Gastroesophageal sphincter (tissue), 4 donors: Measurements from ENCODE around the gene TNFRSF8. TPM values are rescaled to one million over a fixed set of nuclear protein-coding genes. Genes with fewer than 3 reads are reported as not detected.

Experiments
- ATAC-seq: fragments of 150-250 bp; one replicate; pipeline ENCODE4 v1.9.1; 2016; ENCODE audit warnings: mild to moderate bottlenecking, moderate library complexity
- H3K27ac ChIP-seq, 4 donors: fragments of 200-600 bp; sonication (generic) in 3 of 4; 1 replicate in 3 of 4; 2 replicates in 1 of 4; pipeline ENCODE4 v1.5.1; 2016 to 2019
- H3K27me3 ChIP-seq: fragments of 200-600 bp; sonication (generic); one replicate; pipeline ENCODE4 v1.5.1; 2019
- H3K36me3 ChIP-seq, 2 donors: fragments of 200-600 bp; sonication (generic); one replicate each; pipeline ENCODE4 v1.5.1; 2019; ENCODE audit warnings: control low read depth in 1 of 2
- H3K4me1 ChIP-seq, 3 donors: fragments of 200-600 bp; sonication (generic); 1 replicate in 2 of 3; 2 replicates in 1 of 3; pipeline ENCODE4 v1.5.1; 2016 to 2019; ENCODE audit warnings: control low read depth in 2 of 3
- H3K4me3 ChIP-seq, 2 donors: fragments of 200-600 bp; sonication (generic); one replicate each; pipeline ENCODE4 v1.5.1; 2019; ENCODE audit warnings: mild to moderate bottlenecking in 1 of 2, moderate library complexity in 1 of 2
- H3K9me3 ChIP-seq, 3 donors: fragments of 200-600 bp; sonication (generic); one replicate each; pipeline ENCODE4 v1.5.1; 2017 to 2019; ENCODE audit warnings: control low read depth in 2 of 3
- EP300 ChIP-seq: sonication (generic); formaldehyde crosslinking; IDR thresholded peaks from one replicate; pipeline ENCODE4 v1.6.1; 2017; ENCODE audit warnings: antibody characterized with exemption, mild to moderate bottlenecking
- POLR2A ChIP-seq, 2 donors: fragments of 450-650 bp; IDR thresholded peaks; one replicate each; pipeline ENCODE4 v1.6.1; 2017; ENCODE audit warnings: antibody characterized with exemption in 2 of 2, mild to moderate bottlenecking in 2 of 2, moderate library complexity in 1 of 2
- POLR2AphosphoS5 ChIP-seq: sonication (generic); formaldehyde crosslinking; IDR thresholded peaks from one replicate; pipeline ENCODE4 v1.6.1; 2017; ENCODE audit warnings: antibody characterized with exemption
- WGBS, 2 donors: methylation state at CpG; one replicate each; pipeline ENCODE4 v1.1.5; 2018; ENCODE audit warnings: low coverage in 1 of 2; 5-methylcytosine and 5-hydroxymethylcytosine counted together
- total RNA-seq, 4 donors: library from RNA; depleted of rRNA; stranded (reverse); fragments of >200 nt; gene quantifications; one replicate each; pipeline ENCODE4 v1.1.0, GENCODE V29; 2016
- TF ChIP-seq, protein P1 (sequence below), 4 experiments: fragments of 200-600 bp in 2 of 4; fragments of 450-650 bp in 2 of 4; sonication (generic) in 1 of 4; IDR thresholded peaks; one replicate each; pipeline ENCODE4 v1.5.1; 2017 to 2019; ENCODE audit warnings: antibody characterized with exemption in 4 of 4, mild to moderate bottlenecking in 2 of 4, moderate library complexity in 2 of 4

The TNFRSF8 gene
- total RNA-seq, 4 donors from 2014 or later = 0.47 to 4.2 (median 1.4) TPM

- Histone ChIP-seq H3K4me3 (no peak overlapping the region), H3K9me3 (peaks cover 0 to 6% (median 0%) of the 10 kb centered on the region in 3 donors), H3K27me3 (peaks cover 16% of the 10 kb centered on the region), H3K27ac (peak overlapping the region in 3 of 4 donors; percentile 27 to 60 (median 47)), H3K4me1 (peaks cover 0 to 21% (median 0%) of the 10 kb centered on the region in 3 donors), H3K36me3 (no peaks in the 10 kb centered on the region)
- 53 to 63% methylated on average over 3 to 7 of the region's 13 CpGs for WGBS, 2 donors
- TF ChIP-seq, protein P1, sequence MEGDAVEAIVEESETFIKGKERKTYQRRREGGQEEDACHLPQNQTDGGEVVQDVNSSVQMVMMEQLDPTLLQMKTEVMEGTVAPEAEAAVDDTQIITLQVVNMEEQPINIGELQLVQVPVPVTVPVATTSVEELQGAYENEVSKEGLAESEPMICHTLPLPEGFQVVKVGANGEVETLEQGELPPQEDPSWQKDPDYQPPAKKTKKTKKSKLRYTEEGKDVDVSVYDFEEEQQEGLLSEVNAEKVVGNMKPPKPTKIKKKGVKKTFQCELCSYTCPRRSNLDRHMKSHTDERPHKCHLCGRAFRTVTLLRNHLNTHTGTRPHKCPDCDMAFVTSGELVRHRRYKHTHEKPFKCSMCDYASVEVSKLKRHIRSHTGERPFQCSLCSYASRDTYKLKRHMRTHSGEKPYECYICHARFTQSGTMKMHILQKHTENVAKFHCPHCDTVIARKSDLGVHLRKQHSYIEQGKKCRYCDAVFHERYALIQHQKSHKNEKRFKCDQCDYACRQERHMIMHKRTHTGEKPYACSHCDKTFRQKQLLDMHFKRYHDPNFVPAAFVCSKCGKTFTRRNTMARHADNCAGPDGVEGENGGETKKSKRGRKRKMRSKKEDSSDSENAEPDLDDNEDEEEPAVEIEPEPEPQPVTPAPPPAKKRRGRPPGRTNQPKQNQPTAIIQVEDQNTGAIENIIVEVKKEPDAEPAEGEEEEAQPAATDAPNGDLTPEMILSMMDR (IDR thresholded peaks at IDR 0.05) = no peak
- TF ChIP-seq POLR2AphosphoS5 (no peak), POLR2A (IDR thresholded peaks at IDR 0.05) (no peak), EP300 (no peak)
- peak; percentile 80 for ATAC-seq
These were observed 90.2 kb downstream of the TNFRSF8 start for GRCh38 chr1:12153181-12153785.

- TF ChIP-seq, protein P1 (IDR thresholded peaks at IDR 0.05) = no peak
- no peak for TF ChIP-seq POLR2AphosphoS5
- no peak for TF ChIP-seq POLR2A (IDR thresholded peaks at IDR 0.05)
- no peak for TF ChIP-seq EP300
- H3K36me3 ChIP-seq = no peaks in the 10 kb centered on the region
- no peak overlapping the region for H3K27ac ChIP-seq
- peaks cover 19% of the 10 kb centered on the region for H3K27me3 ChIP-seq
- 100% methylated on average over 1 to 2 of the region's 2 CpGs for WGBS, 2 donors
- H3K9me3 ChIP-seq = no peaks in the 10 kb centered on the region
- no peak overlapping the region for H3K4me3 ChIP-seq
- H3K4me1 ChIP-seq = peaks cover 0 to 9% (median 0%) of the 10 kb centered on the region in 3 donors
- no peak for ATAC-seq
These were observed 92.2 kb downstream of the TNFRSF8 start for GRCh38 chr1:12155328-12155727.

GRCh38 chr1:12157366-12158231, 94.5 kb downstream of the TNFRSF8 start:
- WGBS, 2 donors = 49 to 52% methylated on average over 7 to 9 of the region's 10 CpGs
- Histone ChIP-seq H3K27ac (no peak overlapping the region), H3K36me3 (no peaks in the 10 kb centered on the region), H3K4me3 (no peak overlapping the region), H3K4me1 (peaks cover 0 to 29% (median 9%) of the 10 kb centered on the region in 3 donors), H3K27me3 (peaks cover 19% of the 10 kb centered on the region), H3K9me3 (no peaks in the 10 kb centered on the region)
- ATAC-seq = no peak
- no peak for TF ChIP-seq POLR2AphosphoS5
- TF ChIP-seq, protein P1 (IDR thresholded peaks at IDR 0.05) = no peak
- TF ChIP-seq EP300 = no peak
- no peak for TF ChIP-seq POLR2A (IDR thresholded peaks at IDR 0.05)

DNA sequence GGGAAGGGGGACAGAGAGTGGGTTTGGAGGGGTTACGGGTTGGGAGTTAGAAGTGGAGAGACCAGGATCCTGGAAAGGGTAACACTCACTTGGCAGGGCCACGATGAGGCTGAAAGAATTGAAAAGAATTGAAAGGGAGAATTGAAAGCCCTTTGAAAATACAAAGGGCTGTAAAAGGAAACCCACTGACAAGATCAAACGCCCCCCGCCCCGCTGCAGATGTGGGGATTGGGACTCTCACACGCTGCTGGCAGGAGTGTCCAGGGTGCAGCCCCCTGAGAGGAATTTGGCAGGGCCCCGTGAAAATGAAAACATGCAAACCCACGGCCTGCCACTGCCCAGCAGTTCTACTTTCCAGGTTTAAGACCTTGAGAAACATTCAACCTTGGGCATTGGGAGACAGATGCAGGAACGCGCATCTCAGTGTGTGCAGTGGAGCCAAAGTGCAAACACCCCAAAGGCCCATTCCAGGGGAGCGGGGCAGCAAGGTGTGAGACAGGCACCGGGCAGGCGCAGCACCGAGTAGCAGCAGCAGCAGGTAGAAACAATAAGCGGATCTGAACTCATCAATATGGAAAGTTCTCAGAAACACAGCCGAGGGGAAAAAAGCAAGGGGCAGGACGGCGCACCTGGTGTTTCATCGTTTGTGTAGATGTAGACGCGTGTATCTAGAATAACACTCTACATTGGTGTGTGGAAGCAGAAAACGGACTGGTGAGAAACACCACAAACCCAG, 95.4 kb downstream of the TNFRSF8 start:
- ATAC-seq = no peak
- no peaks in the 10 kb centered on the region for H3K36me3 ChIP-seq
- H3K27ac ChIP-seq = no peak overlapping the region
- H3K4me1 ChIP-seq = peaks cover 0 to 24% (median 9%) of the 10 kb centered on the region in 3 donors
- peaks cover 19% of the 10 kb centered on the region for H3K27me3 ChIP-seq
- TF ChIP-seq EP300 (no peak), POLR2AphosphoS5 (no peak), POLR2A (IDR thresholded peaks at IDR 0.05) (no peak)
- TF ChIP-seq, protein P1 (IDR thresholded peaks at IDR 0.05) = no peak
- WGBS, 2 donors = 64 to 67% methylated on average over 10 to 19 of the region's 22 CpGs
- H3K4me3 ChIP-seq = no peak overlapping the region
- no peaks in the 10 kb centered on the region for H3K9me3 ChIP-seq
